AG04449 (cell line): ENCODE measurements around the gene ZFPM1.

Experiments
- CTCF ChIA-PET: fragments of 350-600 bp; formaldehyde crosslinking; extraction: SDS; loops from one replicate; lab custom pipeline; 2021; ENCODE audit warnings: antibody characterized with exemption; lab: Yijun Ruan, JAX
- POLR2A ChIA-PET: fragments of 400-600, 350-600 bp; formaldehyde crosslinking; extraction: SDS; loops from one replicate; lab custom pipeline; 2020; ENCODE audit warnings: antibody characterized with exemption, inconsistent platforms; lab: Yijun Ruan, JAX
- DNase-seq: peaks from one replicate; pipeline ENCODE4 v3.0.0-alpha.2; 2010; ENCODE audit warnings: low read depth, low spot score
- H3K4me3 ChIP-seq: 2 replicates; pipeline ENCODE4 v1.5.1; 2011; ENCODE audit warnings: low read depth, mild to moderate bottlenecking, control low read depth, low read length
- TF ChIP-seq, protein P1 (sequence below): IDR thresholded peaks from one replicate; pipeline ENCODE4 v1.5.1; 2011; ENCODE audit warnings: mild to moderate bottlenecking, moderate library complexity, low read length, control low read depth, inconsistent platforms; ENCODE audit not compliant: insufficient read depth; ENCODE audit errors: missing control alignments

ZFPM1 gene

DNA sequence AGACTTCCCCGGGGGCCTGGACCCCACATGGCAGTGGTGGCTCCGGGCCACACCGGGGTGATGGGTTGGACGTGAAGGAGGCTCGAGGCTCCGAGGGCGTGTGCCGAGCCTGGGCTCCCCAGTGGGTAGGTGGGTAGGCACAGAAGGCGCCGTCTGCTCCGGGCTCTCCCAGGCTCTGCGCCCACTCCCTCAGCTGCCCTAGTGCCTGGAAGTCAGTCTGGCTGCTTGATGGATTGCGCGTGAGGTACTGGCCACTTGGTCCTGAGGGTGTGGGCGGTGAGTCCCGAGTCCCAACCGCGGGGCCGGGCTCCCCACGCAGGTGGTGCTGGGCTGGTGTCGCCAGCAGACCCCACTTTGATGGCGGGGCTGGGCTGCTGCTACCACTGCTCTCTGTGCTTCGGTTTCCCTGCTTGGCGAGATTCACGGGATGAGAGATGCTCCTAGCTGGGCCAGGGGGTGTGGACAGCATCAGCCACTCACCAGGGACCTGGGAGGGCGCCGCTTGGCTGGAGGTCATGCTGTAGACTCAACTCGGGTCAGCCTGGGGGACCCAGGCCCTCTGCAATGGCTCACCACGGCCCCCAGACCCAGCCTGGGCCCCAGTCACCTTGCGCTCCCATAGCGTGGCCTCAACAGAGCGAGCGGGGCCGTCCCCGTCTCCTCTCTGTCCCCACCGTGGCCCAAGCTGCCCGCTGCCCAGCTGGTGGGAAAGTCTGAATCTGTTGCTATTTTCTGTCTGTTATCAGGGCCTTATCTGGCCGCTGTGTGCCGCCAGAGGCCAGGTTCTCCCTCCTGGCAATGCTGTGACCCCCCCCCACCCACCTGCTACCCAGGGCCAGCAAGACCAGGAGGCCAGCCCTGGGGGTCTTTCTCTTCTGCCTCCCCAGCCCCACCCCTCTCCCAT lies 26.1 kb downstream of the ZFPM1 start:
- no peak for DNase-seq
- CTCF ChIA-PET, result no interaction called here
- H3K4me3 ChIP-seq, result no peak overlapping the region
- TF ChIP-seq, protein P1, sequence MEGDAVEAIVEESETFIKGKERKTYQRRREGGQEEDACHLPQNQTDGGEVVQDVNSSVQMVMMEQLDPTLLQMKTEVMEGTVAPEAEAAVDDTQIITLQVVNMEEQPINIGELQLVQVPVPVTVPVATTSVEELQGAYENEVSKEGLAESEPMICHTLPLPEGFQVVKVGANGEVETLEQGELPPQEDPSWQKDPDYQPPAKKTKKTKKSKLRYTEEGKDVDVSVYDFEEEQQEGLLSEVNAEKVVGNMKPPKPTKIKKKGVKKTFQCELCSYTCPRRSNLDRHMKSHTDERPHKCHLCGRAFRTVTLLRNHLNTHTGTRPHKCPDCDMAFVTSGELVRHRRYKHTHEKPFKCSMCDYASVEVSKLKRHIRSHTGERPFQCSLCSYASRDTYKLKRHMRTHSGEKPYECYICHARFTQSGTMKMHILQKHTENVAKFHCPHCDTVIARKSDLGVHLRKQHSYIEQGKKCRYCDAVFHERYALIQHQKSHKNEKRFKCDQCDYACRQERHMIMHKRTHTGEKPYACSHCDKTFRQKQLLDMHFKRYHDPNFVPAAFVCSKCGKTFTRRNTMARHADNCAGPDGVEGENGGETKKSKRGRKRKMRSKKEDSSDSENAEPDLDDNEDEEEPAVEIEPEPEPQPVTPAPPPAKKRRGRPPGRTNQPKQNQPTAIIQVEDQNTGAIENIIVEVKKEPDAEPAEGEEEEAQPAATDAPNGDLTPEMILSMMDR, result no peak
- POLR2A ChIA-PET, result no interaction called here

DNA sequence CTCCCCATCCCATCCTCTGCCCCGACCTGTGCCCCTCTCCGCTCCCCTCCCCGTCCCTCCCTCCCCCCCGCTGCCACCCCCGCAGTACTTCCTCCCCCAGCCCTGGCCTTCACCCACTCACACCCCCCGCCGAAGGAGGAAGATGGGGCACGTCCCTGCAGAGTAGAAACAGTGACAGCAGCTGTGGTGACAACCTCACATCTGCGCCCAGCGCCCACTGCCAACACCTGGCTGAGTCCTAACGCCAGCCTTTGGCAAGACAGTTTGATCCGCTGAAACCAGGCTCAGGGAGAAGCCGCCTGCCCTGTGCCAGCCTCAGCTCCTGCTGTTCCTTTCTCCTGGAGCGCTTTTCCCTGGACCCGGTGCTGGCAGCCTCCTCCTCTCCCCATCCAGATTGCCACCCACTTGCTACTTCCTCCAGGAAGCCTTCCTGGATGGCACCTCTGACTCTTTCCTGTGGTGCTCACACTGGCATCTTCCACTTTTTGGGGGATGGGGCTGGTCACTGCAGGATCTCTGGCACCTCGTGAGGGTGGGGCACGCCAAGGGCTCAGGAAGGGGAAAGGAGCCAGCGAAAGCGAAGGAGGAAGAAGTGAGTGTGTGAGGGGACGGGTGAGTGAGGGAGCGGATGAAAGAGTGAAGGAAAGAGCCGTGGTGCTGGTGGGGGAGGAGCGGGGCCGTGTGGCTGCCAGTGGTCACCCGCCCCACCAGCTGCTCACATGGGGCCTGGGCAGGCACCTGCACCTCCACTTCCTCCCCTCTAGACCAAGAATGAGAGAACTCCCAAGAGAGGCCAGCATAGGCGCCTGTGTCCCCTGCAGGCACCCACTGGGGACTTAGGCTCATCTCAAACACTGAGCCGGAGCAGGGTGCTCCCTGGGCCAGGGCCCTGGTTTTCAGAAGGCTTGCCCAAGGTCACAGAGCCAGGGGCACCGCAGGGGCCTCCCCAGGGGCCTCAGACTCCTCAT lies 27.0 kb downstream of the ZFPM1 start:
- CTCF ChIA-PET, result no interaction called here
- POLR2A ChIA-PET, result no interaction called here

DNA sequence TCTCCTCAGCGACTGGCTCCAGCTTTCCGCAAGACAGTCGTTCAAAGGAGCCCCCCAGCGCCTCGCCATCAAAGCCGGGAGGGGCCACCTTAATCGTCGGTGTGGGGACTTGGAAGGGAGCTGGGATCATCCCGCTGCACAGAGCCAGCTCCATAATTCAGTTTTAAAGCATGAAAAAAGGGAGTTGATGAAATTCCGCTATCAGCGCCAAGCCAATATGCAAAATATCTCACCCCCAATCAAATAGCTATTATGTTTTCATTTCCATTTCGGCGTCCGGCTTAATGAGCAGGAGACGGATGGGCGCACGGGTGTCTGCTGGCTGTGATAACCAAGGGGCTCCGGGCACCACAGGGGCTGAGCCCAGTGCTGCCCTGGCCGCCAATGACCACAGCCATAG lies 27.7 kb downstream of the ZFPM1 start:
- TF ChIP-seq, protein P1, result no peak
- no peak for DNase-seq
- ChIA-PET CTCF (no interaction called here), POLR2A (no interaction called here)
- no peak overlapping the region for H3K4me3 ChIP-seq

More for the DNA sequence above, 27.0 kb downstream of the ZFPM1 start:
- H3K4me3 ChIP-seq, result no peak overlapping the region
- no peak for DNase-seq
- TF ChIP-seq, protein P1, result no peak

DNA sequence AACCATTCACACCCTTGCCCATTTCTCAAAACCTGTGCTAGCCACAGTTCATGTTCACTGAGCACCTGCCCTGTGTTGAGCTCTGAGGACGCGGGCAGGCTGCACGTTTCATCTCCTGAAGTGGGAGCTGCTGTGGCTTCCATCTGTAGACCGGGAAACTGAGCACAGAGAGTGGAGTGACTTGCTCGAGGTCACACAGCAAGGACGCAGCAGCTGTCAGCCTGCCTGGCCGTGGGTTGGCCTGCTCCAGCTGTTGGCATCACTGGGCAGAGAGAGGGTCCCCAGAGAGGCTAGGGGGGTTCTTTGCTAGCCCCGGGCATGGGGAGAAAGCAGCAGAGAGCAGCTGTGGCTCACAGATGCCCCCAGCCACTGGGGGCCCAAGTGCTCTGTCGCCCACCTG lies 28.8 kb downstream of the ZFPM1 start:
- ChIA-PET POLR2A (no interaction called here), CTCF (no interaction called here)
- TF ChIP-seq, protein P1, result no peak
- no peak for DNase-seq
- H3K4me3 ChIP-seq, result no peak overlapping the region

DNA sequence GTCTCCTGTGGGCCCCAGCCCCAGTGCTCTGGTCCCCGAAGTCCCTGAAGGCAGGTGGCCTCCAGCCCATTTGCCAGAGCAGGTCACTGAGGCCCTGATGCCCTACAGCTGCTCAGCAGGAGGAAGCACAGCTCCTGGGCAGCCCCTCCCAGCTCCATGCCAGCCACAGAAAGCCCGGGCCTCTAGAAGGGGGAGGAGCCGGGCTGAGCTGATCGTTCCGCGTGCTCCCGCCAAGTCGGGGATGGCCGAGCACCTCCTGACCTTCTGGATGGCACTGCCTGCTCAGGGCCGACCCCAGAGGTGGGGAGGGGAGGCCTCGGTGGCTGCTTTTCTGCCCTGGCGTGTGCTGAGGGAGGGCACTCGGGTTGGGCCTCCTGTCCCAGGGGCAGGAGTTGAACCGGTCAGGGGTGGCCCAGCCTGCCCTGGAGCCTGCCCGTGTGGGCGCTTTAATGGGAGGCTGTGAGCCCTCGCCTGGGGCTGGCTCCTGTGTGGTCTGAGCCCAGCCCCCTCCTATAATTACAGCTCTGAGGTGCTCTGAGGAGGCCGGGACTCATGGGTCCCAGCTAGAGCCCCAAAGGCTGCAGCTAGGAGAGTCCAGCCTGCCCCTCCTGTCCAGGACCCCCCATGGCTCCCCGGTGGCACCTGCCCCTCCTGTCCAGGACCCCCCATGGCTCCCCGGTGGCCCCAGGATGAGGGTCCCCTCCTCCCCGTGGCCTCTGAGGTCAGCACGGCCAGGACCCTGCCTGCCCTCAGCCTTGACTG lies 29.7 kb downstream of the ZFPM1 start:
- CTCF ChIA-PET, result no interaction called here
- POLR2A ChIA-PET, result interaction anchor here (0.6 kb wide), 1 partner anchor 21 kb away, joined by 3 read pairs; no protein-coding TSS in a partner anchor
- TF ChIP-seq, protein P1, result no peak

More for the DNA sequence above, 29.7 kb downstream of the ZFPM1 start:
- no peak for DNase-seq
- H3K4me3 ChIP-seq, result no peak overlapping the region
